ENCODE results near the gene SMIM38.
"Not testable (repeated sequence)": the region's sequence is repeated elsewhere in the genome, so short reads cannot be mapped to it uniquely, and the experiment has no call there.

DNA sequence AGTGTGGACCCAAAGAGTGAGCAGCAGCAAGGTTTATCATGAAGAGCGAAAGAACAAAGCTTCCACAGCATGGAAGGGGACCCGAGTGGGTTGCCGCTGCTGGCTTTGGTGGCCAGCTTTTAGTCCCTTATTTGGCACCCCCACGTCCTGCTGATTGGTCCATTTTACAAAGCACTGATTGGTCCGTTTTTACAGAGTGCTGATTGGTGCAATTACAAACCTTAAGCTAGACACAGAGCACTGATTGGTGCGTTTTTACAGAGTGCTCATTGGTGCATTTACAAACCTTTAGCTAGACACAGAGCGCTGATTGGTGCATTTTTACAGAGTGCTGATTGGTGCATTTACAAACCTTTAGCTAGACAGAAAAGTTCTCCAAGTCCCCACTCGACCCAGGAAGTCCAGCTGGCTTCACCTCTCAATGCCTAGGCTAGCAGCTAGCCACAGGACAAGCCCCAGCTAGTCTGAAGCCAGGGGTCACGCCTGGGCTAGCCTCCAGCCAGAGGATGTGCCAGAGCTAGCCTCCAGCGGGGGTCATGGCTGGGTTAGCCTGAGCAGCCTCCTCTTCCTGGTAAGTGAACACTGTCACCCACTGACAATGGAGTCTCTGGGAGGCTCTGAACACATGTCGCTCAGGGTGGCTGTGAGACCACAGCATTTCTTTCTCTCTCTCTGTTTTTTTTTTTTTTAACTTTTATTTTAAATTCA, 6.2 kb upstream of the SMIM38 start:
- TF ChIP-seq, protein P1, sequence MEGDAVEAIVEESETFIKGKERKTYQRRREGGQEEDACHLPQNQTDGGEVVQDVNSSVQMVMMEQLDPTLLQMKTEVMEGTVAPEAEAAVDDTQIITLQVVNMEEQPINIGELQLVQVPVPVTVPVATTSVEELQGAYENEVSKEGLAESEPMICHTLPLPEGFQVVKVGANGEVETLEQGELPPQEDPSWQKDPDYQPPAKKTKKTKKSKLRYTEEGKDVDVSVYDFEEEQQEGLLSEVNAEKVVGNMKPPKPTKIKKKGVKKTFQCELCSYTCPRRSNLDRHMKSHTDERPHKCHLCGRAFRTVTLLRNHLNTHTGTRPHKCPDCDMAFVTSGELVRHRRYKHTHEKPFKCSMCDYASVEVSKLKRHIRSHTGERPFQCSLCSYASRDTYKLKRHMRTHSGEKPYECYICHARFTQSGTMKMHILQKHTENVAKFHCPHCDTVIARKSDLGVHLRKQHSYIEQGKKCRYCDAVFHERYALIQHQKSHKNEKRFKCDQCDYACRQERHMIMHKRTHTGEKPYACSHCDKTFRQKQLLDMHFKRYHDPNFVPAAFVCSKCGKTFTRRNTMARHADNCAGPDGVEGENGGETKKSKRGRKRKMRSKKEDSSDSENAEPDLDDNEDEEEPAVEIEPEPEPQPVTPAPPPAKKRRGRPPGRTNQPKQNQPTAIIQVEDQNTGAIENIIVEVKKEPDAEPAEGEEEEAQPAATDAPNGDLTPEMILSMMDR (IDR thresholded peaks at IDR 0.05): not testable (repeated sequence)
- TF ChIP-seq EZH2 (IDR thresholded peaks at IDR 0.05; ENCODE audit: borderline replicate concordance, insufficient read depth, low read depth, low read length, poor library complexity, severe bottlenecking): not testable (repeated sequence)

Data from B cell (primary cell).